ENCODE results near the gene CDO1.

The CDO1 gene

DNA sequence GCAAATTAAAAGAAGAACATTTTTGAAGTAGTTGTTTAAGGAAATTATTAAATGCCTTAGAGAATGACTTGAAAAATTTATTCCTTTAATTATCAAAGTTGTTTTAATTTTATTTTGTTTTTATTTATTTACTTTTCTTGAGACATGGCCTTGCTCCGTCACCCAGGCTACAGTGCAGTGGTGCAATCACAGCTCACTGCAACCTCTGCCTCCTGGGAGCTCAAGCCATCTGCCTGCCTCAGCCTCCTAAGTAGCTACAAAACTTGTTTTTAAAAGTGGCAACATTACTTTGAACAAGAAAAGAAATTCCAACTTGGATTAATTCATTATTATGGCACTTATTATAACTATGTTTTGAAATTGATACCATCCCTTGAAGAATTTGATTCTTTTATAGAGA lies 29.0 kb downstream of the CDO1 start:
- no peak for DNase-seq (ENCODE audit: low read depth, low spot score)

DNA sequence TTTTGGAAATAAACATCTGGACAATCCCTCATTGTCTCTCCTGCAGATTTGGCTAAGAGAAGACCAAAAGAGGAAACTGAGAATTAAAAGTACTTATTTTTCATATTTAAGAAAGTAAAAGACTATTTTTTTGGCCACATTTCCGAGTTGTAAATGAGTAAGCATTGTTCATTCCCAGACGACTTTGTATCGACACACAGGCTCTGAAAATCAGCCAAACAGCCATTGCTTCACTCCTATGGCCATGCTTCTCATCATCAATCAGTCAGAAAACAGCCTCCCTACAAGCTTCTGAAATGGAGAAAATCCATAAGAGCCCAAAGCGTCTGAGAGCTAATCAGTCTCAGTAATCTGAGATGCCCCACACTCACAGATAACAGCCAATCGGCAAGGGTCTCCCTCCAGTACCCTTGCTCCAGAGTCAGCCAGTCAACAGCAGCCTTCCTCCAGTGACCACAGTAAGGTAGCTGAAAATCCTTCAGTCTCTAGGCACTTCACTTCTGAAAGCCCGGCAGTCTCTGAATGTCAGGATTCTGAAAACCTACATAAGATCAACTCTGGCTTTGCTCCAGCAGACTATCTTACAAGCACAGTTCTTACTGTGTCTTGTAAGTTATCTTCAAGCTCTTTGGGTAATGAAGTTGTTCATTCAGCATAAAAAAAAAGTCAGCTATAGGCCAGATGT lies 30.9 kb downstream of the CDO1 start:
- no peak for DNase-seq (ENCODE audit: low read depth, low spot score)

DNA sequence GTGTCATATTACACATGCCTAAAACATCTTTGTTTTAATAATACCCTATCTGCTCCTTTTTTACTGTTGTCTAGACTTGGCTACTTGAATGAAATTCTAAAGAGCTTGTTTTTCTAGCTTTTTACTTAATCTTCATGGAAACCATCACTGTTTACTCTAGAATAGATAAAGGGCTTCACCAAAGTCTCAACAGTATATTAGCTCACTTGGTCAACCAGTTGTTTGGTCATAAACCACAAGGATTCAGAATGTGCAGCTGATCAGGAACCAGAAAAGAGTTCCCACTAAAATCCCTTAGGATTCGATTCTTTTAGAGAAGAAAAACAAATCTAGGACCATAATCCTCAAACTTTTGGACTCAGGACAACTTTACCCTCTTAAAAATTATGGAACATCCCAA lies 38.0 kb downstream of the CDO1 start:
- DNase-seq (ENCODE audit: low read depth, low spot score) = no peak

DNA sequence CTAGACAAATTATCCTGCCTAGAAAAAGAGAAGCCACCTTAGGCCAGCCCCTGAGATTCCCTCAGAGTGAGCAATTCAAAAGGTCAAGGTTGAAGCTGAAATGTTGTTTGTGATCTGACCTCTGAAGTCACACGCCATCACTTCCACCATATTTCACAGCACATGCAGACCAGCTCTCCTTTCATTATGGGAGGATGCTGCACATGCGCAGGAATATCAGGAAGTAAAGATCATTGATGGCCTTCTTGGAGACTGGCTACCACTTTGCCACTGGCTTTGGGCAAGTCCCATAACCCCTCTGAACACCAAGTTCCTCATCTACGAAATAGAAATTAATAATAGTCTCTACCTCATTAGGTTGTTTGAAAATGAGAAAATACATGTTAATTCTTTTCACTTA lies 39.5 kb downstream of the CDO1 start:
- DNase-seq (ENCODE audit: low read depth, low spot score) = no peak

DNA sequence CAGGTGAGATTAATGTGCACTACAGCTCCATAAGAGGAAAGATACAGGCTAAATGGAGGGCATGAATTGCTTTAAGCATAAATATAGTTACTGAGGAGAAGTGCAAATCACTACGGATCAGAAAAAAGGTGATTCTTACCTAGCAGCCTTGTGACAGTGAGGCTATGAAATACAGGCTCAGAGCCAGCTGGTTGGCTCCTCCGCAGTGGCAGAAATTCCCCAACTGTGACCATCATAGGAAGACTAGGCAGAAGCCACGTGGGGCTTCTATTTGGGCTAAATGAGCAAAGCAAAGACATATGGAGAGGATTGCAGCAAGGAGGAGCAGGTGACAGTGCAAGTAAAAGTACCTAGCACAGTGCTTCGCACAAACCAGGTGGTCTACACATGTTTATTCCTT lies 40.5 kb downstream of the CDO1 start:
- DNase-seq (ENCODE audit: low read depth, low spot score) = no peak

DNA sequence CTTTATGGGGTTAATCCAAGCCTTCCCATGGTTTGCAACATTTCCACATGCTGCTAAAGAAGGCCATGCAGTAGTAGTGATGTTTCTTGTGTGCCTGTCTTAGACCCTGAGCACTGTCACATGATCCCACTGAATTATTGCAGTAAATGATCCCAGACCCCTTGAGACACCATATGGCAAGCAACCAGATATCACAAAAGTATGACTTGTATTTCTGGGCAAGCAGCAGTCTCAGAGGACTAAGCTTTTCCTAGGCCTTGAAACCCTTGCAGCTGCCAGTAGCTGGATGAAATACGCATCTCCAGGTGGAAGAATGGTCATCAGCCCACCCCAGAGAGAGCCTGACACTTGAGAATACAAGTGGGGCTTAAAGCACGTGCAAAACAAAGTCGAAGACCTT lies 41.8 kb downstream of the CDO1 start:
- no peak for DNase-seq (ENCODE audit: low read depth, low spot score)

DNA sequence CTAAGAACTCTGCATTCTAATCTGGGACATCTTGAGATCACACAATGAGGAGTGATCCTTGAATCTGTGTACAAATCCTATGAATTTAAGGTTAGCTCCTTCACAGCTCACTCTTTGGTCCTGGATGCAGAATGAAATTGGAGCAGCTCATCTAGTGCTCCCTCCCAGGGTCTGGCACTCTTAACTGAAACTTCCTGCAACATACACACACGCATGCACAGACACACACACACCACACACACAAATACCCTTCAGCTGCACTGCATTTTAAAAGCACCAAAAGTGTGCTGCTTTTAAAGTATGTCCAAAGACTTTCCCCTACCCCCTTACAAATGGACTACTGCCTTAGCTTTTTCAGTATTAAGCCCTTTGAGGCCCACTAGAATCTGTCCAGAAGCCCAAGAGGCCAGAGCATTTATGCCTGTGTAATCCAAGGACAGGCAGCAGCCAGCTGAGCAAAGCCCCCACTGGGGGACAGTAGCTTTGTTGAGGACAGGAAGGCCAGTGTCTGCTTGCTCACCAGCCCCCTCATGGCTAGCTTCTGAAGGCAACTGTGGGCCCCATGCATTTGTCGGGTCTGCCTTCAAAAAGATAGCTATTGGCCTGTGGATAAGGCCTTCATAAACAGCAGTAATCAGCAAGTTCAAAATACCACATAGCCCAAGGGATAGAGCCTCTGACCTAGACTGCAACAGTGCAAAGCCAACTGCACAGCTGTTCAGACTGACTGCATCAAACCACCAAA lies 43.6 kb downstream of the CDO1 start:
- DNase-seq (ENCODE audit: low read depth, low spot score) = no peak

DNA sequence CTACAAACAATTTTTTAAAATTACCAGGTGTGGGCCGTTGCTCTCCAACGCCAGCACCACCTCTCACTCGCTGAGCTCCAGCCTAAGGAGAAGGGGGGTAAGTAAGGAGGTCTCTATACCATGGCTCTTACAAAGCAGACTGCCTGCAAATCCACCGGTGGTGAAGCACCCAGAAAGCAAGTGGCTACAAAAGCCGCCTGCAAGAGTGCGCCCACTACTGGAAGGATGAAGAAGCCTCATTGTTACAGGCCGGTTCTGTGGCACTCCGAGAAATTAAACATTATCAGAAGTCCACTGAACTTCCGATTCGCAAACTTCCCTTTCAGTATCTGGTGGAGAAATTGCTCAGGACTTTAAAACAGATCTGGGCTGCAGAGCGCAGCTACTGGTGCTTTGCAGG lies 46.0 kb downstream of the CDO1 start:
- no peak for DNase-seq (ENCODE audit: low read depth, low spot score)

DNA sequence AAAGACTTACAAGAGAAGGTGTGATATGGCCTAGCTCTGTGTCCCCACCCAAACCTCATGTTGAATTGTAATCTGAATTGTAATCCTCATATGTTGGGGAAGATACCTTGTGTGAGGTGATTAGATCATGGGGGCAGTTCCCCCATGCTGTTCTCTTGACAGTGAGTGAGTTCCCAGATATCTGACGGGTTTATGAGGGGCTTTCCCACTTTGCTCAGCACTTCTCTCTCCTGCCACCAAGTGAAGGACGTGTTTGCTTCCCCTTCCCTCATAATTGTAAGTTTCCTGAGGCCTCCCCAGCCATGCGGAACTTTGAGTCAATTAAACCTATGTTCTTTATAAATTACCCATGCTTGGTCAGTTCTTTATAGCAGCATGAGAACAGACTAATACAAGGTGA lies 49.0 kb downstream of the CDO1 start:
- no peak for DNase-seq (ENCODE audit: low read depth, low spot score)

DNA sequence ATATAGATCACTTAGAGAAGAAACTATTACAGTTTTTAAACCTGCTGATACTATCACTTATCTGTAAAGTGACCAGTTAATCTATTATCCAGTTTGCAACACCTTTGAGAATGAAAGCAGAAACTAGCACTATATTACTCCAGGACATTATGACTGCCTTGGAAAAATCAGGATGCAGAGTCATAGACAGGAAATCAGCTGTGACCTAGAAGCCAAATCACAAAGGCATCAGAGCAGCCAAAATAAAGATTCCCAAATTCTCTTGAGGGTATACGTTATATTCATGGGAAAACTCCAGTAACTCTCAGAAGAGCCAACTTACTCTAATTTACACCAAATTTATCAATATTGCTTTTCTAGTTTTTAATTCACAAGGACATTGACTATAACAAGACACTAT lies 49.9 kb downstream of the CDO1 start:
- no peak for DNase-seq (ENCODE audit: low read depth, low spot score)

DNA sequence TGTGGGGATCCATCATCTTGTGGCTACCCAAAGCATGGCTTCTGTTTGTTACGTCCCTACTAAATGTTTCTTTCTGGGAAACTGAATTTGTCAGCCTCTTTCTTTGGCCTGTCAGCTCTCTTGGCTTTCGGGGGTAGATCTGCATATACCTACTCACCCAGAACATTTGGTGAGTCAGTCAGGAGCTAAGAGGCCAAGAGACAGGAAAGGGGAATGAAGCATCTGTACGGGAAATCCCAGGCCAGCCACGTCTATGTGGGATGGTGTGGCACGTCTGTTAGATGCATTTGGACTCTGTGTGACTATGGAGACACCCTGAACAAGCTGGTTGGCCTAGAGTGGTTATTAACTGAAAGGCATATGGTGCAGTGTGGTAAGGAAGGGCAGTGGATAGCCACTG lies 58.1 kb downstream of the CDO1 start:
- no peak for DNase-seq (ENCODE audit: low read depth, low spot score)

DNA sequence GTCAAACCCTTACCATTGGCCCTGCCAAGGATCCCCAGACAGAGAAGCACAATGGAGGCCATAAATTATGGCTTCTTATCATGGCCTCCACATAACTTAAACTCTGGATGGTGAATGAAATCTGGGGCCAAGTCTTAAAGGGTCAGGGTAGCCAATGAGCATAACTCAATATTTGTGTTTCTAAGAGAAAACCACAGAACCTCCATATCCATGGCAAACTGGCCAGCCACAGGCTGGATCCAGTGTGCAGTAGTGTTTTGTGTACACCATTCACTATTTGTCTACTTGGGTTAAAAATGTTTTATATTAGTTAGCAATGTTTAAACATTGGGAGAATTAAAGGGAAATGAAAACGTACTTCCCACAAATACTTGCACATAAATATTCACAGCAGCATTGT lies 60.8 kb downstream of the CDO1 start:
- no peak for DNase-seq (ENCODE audit: low read depth, low spot score)
